Measurements from ENCODE around the gene SLC16A14.
"Not testable (repeated sequence)": the region's sequence is repeated elsewhere in the genome, so short reads cannot be mapped to it uniquely, and the experiment has no call there.

The SLC16A14 gene

GRCh38 chr2:230068651-230069055, at the start of gene SLC16A14:
Gene SLC16A14, minus strand, starts transcription at chr2:230068924. Its CDS starts 9,572 bp downstream, at chr2:230059352.
- DNase-seq (ENCODE audit: low read depth, low spot score), result no peak

- DNase-seq (ENCODE audit: low read depth, low spot score), result no peak
Observed at GRCh38 chr2:230106771-230107170, 38.0 kb upstream of the SLC16A14 start.

- DNase-seq (ENCODE audit: low read depth, low spot score), result not testable (repeated sequence)
Observed at GRCh38 chr2:230101967-230102366, 33.2 kb upstream of the SLC16A14 start.

GRCh38 chr2:230097841-230098240, 29.1 kb upstream of the SLC16A14 start:
- DNase-seq (ENCODE audit: low read depth, low spot score), result no peak

GRCh38 chr2:230097424-230097823, 28.7 kb upstream of the SLC16A14 start:
- DNase-seq (ENCODE audit: low read depth, low spot score), result no peak

GRCh38 chr2:230090967-230091366, 22.2 kb upstream of the SLC16A14 start:
- DNase-seq (ENCODE audit: low read depth, low spot score), result no peak

- DNase-seq (ENCODE audit: low read depth, low spot score), result no peak
Observed at GRCh38 chr2:230085201-230085600, 16.5 kb upstream of the SLC16A14 start.

GRCh38 chr2:230077851-230078547, 9.3 kb upstream of the SLC16A14 start:
- no peak for DNase-seq (ENCODE audit: low read depth, low spot score)

- DNase-seq (ENCODE audit: low read depth, low spot score), result no peak
Observed at GRCh38 chr2:230076819-230077218, 8.1 kb upstream of the SLC16A14 start.

GRCh38 chr2:230075988-230076631, 7.4 kb upstream of the SLC16A14 start:
- DNase-seq (ENCODE audit: low read depth, low spot score), result no peak

- no peak for DNase-seq (ENCODE audit: low read depth, low spot score)
Observed at GRCh38 chr2:230071421-230071820, 2.7 kb upstream of the SLC16A14 start.

- DNase-seq (ENCODE audit: low read depth, low spot score), result no peak
Observed at GRCh38 chr2:230069402-230069801, 678 bp upstream of the SLC16A14 start.

- DNase-seq (ENCODE audit: low read depth, low spot score), result no peak
Observed at GRCh38 chr2:230068016-230068650, 591 bp downstream of the SLC16A14 start.

- DNase-seq (ENCODE audit: low read depth, low spot score), result no peak
Observed at GRCh38 chr2:230060672-230061293, 7.9 kb downstream of the SLC16A14 start.

GRCh38 chr2:230053753-230054478, 14.8 kb downstream of the SLC16A14 start:
- DNase-seq (ENCODE audit: low read depth, low spot score), result no peak

GRCh38 chr2:230052299-230052698, 16.4 kb downstream of the SLC16A14 start:
- DNase-seq (ENCODE audit: low read depth, low spot score), result no peak

- no peak for DNase-seq (ENCODE audit: low read depth, low spot score)
Observed at GRCh38 chr2:230050136-230050535, 18.6 kb downstream of the SLC16A14 start.

GRCh38 chr2:230048010-230048671, 20.6 kb downstream of the SLC16A14 start:
- no peak for DNase-seq (ENCODE audit: low read depth, low spot score)

GRCh38 chr2:230046491-230046890, 22.2 kb downstream of the SLC16A14 start:
- no peak for DNase-seq (ENCODE audit: low read depth, low spot score)

- no peak for DNase-seq (ENCODE audit: low read depth, low spot score)
Observed at GRCh38 chr2:230043461-230043860, 25.3 kb downstream of the SLC16A14 start.

- no peak for DNase-seq (ENCODE audit: low read depth, low spot score)
Observed at GRCh38 chr2:230043025-230043424, 25.7 kb downstream of the SLC16A14 start.

Data from iPS DF 19.7 (cell line).